GM19328 (cell line): Measurements from ENCODE around the gene DPP9.
"Not testable (repeated sequence)": the region's sequence is repeated elsewhere in the genome, so short reads cannot be mapped to it uniquely, and the experiment has no call there.

ENCODE experiments used
- ATAC-seq: cut with Tn5 transposase; IDR thresholded peaks from one replicate; pipeline ENCODE4 v1.9.1; 2021; ENCODE audit warnings: mild to moderate bottlenecking, moderate library complexity; ENCODE audit not compliant: unreplicated experiment

DPP9 gene

GRCh38 chr19:4691373-4691772 lies 32.3 kb downstream of the DPP9 start:
- ATAC-seq = no peak

GRCh38 chr19:4690361-4690760 lies 33.3 kb downstream of the DPP9 start:
- ATAC-seq = no peak

GRCh38 chr19:4689403-4689802 lies 34.2 kb downstream of the DPP9 start:
- ATAC-seq = no peak

- ATAC-seq = no peak
Measured at GRCh38 chr19:4688587-4688986, 35.1 kb downstream of the DPP9 start.

- ATAC-seq = no peak
Measured at GRCh38 chr19:4687396-4687795, 36.2 kb downstream of the DPP9 start.

- ATAC-seq = no peak
Measured at GRCh38 chr19:4686700-4687099, 36.9 kb downstream of the DPP9 start.

- ATAC-seq = no peak
Measured at GRCh38 chr19:4684312-4685095, 39.1 kb downstream of the DPP9 start.

- ATAC-seq = no peak
Measured at GRCh38 chr19:4682417-4683200, 41.0 kb downstream of the DPP9 start.

- not testable (repeated sequence) for ATAC-seq
Measured at GRCh38 chr19:4680021-4680420, 43.6 kb downstream of the DPP9 start.

GRCh38 chr19:4678881-4679790 lies 44.5 kb downstream of the DPP9 start:
- ATAC-seq = no peak

GRCh38 chr19:4676955-4677731 lies 46.5 kb downstream of the DPP9 start:
- no peak for ATAC-seq

- ATAC-seq = no peak
Measured at GRCh38 chr19:4675346-4675745, 48.3 kb downstream of the DPP9 start.

- ATAC-seq = no peak
Measured at GRCh38 chr19:4673726-4674125, 49.9 kb downstream of the DPP9 start.

- no peak for ATAC-seq
Measured at GRCh38 chr19:4673216-4673615, 50.4 kb downstream of the DPP9 start.

- ATAC-seq = no peak
Measured at GRCh38 chr19:4671185-4671851, 52.3 kb downstream of the DPP9 start.

GRCh38 chr19:4669723-4670480 lies 53.7 kb downstream of the DPP9 start, which contains the start of gene MYDGF:
Gene MYDGF (minus strand): TSS chr19:4670342. CDS start chr19:4670334, 8 bp downstream.
- ATAC-seq = peak; percentile 92

GRCh38 chr19:4664642-4665041 lies 59.0 kb downstream of the DPP9 start:
- no peak for ATAC-seq

GRCh38 chr19:4662812-4663211 lies 60.8 kb downstream of the DPP9 start:
- no peak for ATAC-seq
